ENCODE results near the gene HIBCH.
A peak's percentile ranks its signal among the peaks of the same experiment; 100 is the strongest.

HIBCH gene

DNA sequence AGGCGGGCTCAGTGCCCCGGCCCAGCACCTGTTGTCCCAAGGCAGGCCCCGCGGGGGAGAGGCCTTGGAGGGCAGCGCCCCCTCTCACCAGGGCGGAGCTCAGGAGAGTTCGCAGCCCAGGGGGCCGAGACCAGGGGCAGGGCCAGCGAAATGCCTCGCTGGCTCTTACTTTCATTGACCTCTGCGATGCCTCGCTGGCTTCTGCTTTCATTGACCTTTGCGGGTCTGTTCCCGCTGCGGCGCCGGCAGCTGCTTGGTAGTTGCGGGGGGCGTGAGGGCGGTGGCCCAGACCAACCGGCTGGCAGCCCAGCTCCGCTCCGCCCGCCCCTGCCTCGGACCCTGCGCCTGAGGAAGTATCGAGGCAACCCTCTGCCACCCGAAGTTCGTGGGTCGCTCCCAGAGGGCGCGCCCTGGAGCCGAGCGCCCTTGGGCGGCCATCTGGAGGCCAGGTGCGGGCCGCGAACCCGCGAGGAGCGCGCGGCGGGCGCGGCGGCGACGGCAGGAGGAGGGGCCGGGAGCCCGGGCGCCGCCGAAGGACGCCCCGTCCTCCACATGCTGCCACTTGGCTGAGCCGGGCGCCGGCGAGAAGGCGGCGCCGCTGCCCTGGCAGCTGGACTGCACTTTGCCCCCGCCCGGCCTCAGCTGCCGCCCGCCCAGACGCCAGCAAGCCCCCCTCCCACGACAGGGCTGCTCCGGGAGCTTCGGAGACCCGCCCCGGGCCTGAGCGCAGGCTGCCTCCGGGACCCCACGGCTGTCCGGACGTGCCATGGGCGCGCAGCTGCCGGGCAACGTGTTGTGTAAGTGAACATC is 139.1 kb downstream of the HIBCH start:
- peak overlapping the region; percentile 51 for H3K4me3 ChIP-seq (ENCODE audit: low read depth, low read length)
- no peak for DNase-seq (ENCODE audit: low read depth)
- in situ Hi-C loops (cut with HindIII; ENCODE audit: low sequenced_read_pairs) = no loop called here
- TF ChIP-seq CTCF (IDR thresholded peaks at IDR 0.05; ENCODE audit: low read depth, low read length, missing control alignments) = peak; percentile 33

GRCh38 chr2:190179754-190180312 is 139.8 kb downstream of the HIBCH start:
- in situ Hi-C loops (cut with HindIII; ENCODE audit: low sequenced_read_pairs) = no loop called here
- no peak for DNase-seq (ENCODE audit: low read depth)

GRCh38 chr2:190178066-190178722 is 141.4 kb downstream of the HIBCH start:
- in situ Hi-C loops (cut with HindIII; ENCODE audit: low sequenced_read_pairs) = no loop called here

More at GRCh38 chr2:190179754-190180312, 139.8 kb downstream of the HIBCH start:
- TF ChIP-seq CTCF (IDR thresholded peaks at IDR 0.05; ENCODE audit: low read depth, low read length, missing control alignments) = no peak
- H3K4me3 ChIP-seq (ENCODE audit: low read depth, low read length) = peak overlapping the region; percentile 51

DNA sequence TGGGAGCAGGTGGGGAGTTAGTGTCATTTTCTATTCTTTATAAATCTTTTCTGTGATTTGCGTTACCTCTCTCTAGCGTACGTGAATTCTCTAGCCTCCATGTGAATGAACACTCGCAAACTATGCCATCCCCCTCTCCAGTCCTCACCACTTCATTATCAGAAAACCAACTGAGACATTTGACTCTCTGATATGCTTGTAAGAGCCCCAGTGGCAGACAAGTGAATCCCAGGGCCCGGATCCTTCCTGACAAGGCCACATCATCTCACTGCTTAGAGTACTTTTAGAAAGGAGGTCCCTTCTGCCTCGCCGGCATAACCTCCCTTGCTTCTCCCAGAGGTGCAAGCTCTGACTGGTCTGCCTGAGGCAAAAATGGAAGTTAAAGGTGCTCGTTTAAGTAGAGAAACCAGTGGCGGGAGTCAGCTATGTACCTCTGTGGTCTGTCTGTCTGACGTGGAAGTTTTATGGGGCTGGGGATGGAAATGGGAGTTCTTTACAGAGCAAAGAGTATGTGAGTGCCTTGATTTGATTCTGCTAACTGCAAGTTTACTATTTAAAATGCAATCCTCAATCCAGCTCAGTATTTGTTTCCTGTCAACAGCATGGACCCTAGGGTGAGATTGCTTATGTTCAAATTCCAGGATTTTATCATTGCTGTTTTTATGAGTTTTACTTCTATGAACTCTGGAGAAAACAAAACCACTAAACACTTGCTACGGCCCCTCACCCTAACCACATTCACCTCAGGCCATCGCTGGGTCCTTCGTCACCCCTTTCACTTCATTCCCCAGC is 142.2 kb downstream of the HIBCH start:
- no peak for TF ChIP-seq CTCF (IDR thresholded peaks at IDR 0.05; ENCODE audit: low read depth, low read length, missing control alignments)
- DNase-seq (ENCODE audit: low read depth) = no peak
- no peak overlapping the region for H3K4me3 ChIP-seq (ENCODE audit: low read depth, low read length)
- in situ Hi-C loops (cut with HindIII; ENCODE audit: low sequenced_read_pairs) = no loop called here

More at GRCh38 chr2:190178066-190178722, 141.4 kb downstream of the HIBCH start:
- DNase-seq (ENCODE audit: low read depth) = no peak
- no peak overlapping the region for H3K4me3 ChIP-seq (ENCODE audit: low read depth, low read length)
- TF ChIP-seq CTCF (IDR thresholded peaks at IDR 0.05; ENCODE audit: low read depth, low read length, missing control alignments) = no peak

DNA sequence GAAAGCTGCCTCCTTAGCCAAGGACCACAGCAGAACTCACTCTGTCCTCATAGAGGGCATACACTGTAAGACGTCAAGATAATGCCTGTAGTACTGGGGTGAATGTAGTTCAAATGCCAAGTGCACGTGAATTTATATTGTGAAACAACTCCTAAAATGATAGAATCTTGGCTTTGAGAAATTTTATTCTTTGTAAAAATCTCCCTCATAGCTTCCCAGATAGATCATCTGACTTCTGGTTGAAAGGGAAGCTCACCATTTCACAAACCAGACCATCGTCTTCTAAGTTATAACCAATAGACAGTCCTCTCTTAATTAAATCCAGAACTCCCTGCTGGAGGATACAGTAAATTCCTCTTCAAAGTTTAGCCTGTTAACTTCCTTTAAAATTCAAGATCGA is 146.2 kb downstream of the HIBCH start:
- in situ Hi-C loops (cut with HindIII; ENCODE audit: low sequenced_read_pairs) = no loop called here
- no peak overlapping the region for H3K4me3 ChIP-seq (ENCODE audit: low read depth, low read length)
- no peak for TF ChIP-seq CTCF (IDR thresholded peaks at IDR 0.05; ENCODE audit: low read depth, low read length, missing control alignments)
- no peak for DNase-seq (ENCODE audit: low read depth)

- H3K4me3 ChIP-seq (ENCODE audit: low read depth, low read length) = no peak overlapping the region
- no peak for DNase-seq (ENCODE audit: low read depth)
- TF ChIP-seq CTCF (IDR thresholded peaks at IDR 0.05; ENCODE audit: low read depth, low read length, missing control alignments) = no peak
- in situ Hi-C loops (cut with HindIII; ENCODE audit: low sequenced_read_pairs) = no loop called here
Measured at GRCh38 chr2:190170673-190171072, 149.0 kb downstream of the HIBCH start.
